Prostate gland (tissue), 2 donors: ENCODE data around the gene WARS2.

ENCODE experiments used
- CTCF ChIP-seq, 4 experiments: fragments of 200-600 bp in 2 of 4; fragments of 450-650 bp in 2 of 4; sonication (generic) in 2 of 4; IDR thresholded peaks; 1 replicate in 3 of 4; 2 replicates in 1 of 4; pipeline ENCODE4 v1.5.1; 2016 to 2019; ENCODE audit warnings: antibody characterized with exemption in 4 of 4, mild to moderate bottlenecking in 2 of 4, moderate library complexity in 2 of 4
- POLR2A ChIP-seq: fragments of 450-650 bp; IDR thresholded peaks from one replicate; pipeline ENCODE4 v1.6.1; 2016; ENCODE audit warnings: antibody characterized with exemption, mild to moderate bottlenecking
- POLR2AphosphoS5 ChIP-seq: sonication (generic); formaldehyde crosslinking; IDR thresholded peaks from one replicate; pipeline ENCODE4 v1.6.1; 2017; ENCODE audit warnings: antibody characterized with exemption

GRCh38 chr1:119055568-119055967, 84.9 kb downstream of the WARS2 start:
- TF ChIP-seq POLR2AphosphoS5 = no peak
- no peak for TF ChIP-seq CTCF (IDR thresholded peaks at IDR 0.05)
- no peak for TF ChIP-seq POLR2A
